HG02840 (cell line): ENCODE measurements around the gene PGA4.
"Not testable (repeated sequence)": the region's sequence is repeated elsewhere in the genome, so short reads cannot be mapped to it uniquely, and the experiment has no call there.

ENCODE experiments used
- ATAC-seq: cut with Tn5 transposase; IDR thresholded peaks from one replicate; pipeline ENCODE4 v1.9.1; 2021; ENCODE audit warnings: mild to moderate bottlenecking, moderate library complexity, moderate number of reproducible peaks; ENCODE audit not compliant: unreplicated experiment, low FRiP score

Gene PGA4

DNA sequence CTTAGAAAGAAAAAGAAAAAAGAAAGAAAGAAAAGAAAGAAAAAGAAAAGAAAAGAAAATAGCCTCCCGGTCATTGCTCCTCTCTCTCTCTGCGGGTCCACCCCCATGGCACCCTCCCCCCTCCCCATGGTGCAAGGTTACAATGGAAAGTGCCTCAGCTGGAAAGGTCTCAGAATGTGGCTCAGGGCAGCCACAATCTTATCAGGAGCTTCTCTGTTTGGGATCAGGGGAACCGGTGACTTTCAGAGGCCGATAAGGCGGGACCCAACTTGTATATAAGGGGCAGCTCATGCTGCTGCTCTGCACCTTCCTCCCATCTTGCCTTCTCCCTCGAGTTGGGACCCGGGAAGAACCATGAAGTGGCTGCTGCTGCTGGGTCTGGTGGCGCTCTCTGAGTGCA lies at the start of gene PGA4:
Gene PGA4 (plus strand): TSS at position 301 of the 400 bp plus-strand sequence. CDS start 54 bp downstream, at position 355.
- not testable (repeated sequence) for ATAC-seq

DNA sequence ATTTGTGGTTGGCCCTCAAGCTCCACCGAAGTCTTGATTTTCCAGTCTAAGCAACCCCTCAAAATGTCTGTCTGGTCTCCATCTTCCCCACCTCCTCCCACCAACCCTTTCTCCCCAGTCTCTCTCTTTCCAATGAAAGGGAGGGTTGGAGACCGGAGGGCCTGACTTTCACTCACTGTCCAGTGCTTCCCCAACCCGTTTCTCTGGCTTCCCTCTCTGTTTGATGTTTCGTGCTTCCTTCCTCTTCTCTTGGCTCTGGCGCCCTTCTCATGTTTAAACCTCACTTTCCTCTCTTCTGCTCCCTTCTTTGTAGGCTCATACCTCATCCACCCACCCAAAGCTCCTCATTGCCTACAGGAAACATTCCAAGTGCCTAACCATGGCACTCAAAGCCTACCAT lies 49.8 kb upstream of the PGA4 start:
- no peak for ATAC-seq

DNA sequence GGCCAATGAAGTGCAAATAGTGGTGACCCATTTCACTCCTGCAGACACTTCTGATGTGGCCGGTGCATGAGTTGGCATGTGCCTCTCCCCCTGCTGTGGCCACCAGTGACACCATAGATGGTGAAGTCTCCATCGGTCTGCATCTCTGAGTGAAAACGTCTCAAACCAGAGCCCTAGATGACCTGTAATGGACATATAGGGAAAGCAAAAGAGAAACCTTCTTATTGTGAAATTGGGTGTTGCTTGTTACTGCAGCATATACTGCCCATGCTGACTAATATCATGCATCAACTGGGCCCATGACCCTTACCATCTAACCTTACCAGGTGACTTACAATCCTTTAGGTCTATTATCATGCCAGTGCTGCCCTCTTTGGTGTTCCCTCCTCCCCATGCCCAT lies 49.3 kb upstream of the PGA4 start:
- no peak for ATAC-seq

DNA sequence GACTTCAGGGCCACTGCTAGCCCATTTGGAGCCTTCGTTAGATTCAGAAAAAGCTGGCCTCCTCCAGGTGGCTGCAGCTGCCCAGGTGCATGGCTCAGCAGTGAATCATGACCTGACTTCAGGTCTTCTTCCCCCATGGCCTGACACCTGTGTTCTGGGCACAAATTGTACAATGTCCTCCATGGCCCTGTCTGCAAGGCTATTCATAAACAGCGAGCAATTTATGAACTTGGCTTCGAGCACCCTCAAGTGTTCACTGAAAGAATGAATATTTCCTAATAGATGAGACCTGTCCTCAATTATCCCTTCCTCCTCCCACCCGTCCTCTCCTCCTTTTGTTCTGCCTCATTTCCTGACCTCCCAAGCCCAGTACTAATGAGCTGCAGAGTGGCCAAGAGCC lies 48.7 kb upstream of the PGA4 start:
- no peak for ATAC-seq

DNA sequence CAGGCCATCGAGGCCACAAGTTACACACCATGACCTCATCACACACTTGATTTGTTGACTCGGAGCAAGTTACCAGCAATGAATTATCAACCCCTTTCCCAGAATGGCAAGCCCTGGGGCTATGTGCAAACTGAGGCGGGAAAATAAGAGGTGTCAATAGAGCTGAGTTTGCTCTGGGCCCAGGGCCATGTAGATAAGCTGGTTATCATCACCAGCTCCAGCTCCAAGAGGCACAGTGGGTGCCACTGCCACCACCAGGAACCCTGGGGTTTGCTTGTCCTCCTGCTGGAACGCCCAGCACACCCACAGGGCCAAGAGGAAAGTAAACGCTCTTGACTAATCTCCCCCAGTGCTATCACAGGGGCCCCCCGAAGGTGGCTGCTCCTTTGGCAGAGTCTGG lies 47.9 kb upstream of the PGA4 start:
- ATAC-seq, result no peak

DNA sequence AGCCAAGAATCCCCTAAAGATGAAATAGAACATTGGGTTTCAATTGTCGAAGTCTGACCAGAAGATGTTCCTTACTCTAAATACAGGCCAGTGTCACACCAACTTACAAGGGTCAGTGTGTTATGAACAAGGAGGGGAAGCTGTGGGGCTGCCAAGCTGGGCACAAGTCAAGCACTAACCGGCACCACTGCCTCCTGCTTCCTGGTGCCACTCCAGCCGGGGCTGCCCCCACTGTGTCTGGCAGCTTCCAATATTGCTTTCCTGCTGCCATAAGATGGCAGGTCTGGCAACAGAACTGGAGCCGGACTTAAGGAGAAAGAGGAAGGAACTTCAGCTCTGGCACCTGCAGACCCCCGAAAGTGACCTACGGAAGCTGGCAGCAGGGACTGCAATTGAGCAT lies 47.2 kb upstream of the PGA4 start:
- ATAC-seq, result no peak

DNA sequence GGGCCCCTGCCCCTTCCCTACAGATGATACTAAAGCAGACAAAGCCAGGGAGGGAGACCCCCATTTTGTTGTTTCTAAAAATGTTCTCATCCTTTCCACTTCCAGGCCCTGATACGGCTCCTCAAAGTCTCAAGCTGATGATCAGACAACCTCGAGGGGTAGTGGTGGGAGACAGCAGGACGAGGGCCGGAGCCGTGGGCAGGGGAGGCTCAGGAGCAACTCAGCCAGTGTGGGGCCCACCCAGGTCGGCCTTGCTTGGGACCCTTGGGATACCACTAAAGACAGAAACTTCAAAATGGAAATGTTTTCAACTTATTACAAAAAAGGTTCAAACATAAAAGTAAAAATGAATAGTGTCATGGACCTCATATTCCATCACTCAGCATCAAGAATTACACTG lies 45.7 kb upstream of the PGA4 start:
- ATAC-seq, result no peak

DNA sequence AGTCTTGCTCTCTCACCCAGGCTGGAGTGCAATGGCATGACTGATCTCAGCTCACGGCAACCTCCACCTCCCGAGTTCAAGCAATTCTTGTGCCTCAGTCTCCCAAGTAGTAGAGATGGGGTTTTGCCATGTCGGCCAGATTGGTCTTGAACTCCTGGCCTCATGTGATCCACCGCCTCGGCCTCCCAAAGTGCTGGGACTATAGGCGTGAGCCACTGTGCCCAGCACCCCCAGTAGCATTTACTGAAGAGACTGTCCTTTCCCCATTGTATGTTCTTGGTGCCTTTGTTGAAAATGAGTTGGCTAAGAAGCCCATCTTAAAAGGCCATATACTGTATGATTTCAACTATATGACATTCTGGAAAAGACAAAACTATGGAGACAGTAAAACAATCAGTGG lies 41.9 kb upstream of the PGA4 start:
- ATAC-seq, result not testable (repeated sequence)

DNA sequence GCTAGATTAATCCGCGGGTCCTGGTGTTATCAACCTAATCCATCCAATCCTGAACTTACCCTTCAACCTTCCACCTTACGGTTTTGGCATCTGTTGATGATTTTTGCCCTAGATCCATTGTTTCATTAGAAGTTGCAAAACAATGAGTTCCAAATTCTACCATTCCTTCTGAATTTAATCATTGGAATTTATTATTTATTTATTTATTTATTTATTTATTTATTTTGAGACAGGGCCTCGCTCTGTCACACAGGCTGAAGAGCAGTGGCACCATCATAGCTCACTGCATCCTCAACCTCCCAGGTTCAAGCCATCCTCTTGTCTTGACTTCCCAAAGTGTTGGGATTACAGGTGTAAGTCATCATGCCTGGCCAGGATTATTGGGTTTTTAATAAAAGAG lies 40.7 kb upstream of the PGA4 start:
- no peak for ATAC-seq

DNA sequence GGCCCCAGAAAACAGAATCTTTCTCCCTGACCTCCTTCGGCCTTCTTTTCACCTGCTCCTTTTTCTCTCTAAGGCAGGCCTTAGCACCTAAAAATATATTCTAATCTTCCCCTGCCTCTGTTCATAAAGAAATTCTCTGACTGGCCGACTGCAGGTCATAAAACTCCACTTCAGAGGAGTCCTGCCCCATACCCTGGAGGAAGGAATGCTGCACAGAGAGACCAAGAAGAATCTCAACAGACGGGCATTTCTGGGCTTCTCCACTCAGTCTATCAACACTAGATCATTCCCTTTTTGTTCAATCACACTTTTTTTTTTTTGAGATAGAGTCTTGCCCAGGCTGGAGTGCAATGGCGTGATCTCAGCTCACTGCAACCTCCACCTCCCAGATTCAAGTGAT lies 38.5 kb upstream of the PGA4 start:
- ATAC-seq, result no peak

DNA sequence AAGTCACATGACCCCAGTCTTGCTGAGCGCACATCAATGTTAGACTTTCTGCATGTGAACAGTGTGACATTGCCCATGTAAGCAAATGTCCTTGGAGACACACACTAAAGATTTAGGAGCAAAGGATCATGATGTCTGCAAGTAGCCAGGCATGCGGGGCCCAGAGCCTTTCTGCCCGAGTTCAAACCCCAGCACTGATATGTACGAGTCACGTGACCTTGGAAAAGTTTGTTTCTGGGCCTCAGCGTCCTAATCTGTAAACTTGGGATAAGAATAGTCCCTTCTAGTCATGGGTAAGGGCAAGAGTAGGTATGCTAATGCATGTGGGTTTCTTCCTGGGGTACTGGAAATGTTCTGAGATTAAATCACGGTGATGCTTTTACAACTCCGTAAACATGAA lies 35.6 kb upstream of the PGA4 start:
- no peak for ATAC-seq

DNA sequence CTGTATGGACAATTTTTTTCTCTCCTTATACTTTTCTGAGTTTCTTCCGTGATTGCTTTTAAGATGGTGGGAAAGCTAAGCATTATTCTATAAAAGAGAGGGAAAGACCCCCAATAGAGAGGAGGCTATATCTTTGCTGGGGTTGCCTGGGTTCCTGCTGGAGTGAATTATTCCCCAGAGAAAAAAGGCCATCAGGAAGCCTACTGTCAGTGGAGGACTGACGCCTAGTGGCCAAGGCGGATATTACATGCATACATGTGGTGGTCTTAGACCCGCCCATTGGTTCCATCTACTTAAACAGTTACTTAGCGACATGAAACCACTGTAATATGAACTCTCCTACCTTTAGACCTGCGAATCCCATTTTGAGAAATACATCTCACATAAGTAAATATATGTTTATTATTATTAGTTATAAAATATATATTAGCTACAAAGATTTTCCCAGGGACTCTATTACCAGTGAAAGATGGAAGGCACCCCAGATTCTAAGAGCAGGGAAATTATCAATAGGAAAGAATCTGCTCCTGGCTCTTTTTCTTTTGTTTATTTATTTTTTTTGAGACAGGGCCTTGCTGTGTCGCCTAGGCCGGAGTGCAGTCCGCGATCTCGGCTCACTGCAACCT lies 34.5 kb upstream of the PGA4 start:
- ATAC-seq, result no peak

DNA sequence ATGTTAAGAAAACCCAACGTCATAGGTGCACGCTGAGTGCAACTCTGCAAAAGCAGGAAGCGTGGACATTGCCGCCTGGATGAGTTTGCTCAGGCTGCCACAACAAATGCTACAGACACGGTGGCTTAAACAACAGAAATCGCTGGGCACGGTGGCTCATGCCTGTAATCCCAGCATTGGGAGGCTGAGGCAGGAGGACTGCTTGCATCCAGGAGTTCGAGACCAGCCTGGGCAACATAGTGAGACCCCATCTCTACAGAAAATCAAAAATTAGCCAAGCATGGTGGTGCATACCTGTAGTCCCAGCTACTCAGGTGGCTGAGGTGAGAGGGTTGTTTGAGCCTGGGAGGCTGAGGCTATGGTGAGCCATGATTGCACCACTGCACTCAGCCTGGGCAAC lies 32.2 kb upstream of the PGA4 start:
- no peak for ATAC-seq

DNA sequence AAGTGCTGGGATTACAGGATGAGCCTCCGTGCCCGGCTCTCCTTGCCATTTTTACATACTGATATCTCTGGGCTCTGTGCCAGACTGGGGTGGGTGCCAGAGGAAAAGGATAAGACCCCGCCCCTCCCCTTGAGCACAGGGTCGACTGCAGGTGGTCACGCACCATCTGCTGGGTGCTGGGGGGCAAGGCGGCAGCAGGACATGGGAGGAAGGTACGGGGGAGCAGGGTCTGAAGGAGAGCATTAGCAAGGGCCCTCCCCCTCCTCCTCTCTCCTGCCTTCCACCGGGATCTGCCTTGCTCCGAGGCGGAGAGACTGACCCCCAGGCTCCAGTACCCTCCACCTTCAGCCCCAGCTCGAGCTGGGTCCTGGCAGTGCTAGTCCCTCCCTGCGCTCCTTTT lies 28.6 kb upstream of the PGA4 start:
- no peak for ATAC-seq

DNA sequence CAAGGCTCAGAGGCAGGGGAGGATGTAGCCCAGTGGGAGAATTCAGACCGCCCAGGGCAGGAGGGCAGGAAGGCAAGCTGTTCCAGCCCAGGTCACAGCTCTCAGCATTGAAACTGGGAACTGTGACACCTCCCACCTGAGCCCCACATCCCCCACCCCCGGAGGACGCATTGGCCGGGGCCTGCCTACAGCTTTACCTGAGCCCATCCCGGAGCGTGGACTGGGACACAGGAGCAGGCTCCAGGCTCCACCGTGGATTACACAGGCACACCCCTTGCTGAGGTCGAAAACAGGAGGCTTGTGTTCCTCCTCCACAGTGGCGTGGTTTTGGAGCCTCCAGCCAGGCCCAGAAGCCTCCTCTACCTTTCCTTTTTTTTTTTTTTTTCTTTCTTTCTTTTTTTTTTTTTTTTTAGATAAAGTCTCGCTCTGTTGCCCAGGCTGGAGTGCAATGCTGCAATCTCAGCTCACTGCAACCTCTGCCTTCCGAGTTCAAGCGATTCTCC lies 27.9 kb upstream of the PGA4 start:
- no peak for ATAC-seq

DNA sequence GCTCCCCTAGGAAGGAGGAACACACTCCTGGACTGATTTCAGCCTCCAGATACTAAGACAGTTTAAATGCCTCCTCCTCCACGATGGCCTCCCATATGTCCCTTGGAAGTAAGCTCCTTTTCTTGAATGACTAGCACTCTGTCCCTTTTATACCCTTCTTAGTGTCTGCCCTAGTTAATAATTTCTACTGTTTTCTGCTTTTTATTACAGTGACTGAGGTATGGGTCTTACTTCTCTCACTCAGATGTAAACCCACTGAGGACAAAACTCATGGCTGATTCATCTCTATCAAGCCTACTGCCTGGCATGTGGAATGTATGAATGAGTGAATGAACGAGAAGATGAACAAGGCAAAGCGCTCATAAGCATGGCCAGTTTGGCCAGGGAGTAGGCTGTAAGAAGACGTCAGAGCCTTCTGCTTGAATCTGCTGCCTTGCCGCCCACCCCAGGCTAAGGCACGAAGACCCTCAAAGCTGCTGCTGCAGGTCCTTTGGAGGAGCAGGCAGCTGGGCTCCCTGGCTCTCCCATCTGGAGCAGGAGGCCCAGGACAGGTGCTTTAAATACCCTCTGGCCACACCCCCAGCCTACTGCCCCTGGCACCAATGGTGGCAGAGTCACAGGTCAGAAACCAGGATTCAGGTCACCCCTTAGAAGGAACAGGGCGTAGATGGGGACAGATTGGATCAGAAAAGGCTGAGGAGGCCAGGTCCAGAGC lies 27.0 kb upstream of the PGA4 start:
- ATAC-seq, result no peak

DNA sequence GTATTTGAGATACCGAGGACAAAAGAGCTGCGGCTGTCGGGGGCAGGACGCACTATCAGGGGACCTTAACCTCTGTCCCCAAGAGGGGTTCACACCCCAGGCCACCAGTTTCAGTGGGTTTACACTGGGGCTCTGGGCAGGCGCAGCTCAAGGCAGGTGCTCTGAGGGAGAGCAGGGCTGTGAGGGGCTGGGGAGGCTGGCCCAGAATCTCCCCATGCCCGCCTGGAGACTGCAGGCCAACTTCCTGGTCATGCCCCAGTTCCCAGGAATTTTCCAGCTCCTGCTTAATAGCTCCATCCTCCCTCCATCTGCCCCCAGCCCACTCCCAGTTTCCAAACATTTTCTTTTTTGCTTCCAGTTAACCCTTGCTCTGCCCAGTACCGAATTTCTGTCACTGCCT lies 26.4 kb upstream of the PGA4 start:
- ATAC-seq, result no peak

DNA sequence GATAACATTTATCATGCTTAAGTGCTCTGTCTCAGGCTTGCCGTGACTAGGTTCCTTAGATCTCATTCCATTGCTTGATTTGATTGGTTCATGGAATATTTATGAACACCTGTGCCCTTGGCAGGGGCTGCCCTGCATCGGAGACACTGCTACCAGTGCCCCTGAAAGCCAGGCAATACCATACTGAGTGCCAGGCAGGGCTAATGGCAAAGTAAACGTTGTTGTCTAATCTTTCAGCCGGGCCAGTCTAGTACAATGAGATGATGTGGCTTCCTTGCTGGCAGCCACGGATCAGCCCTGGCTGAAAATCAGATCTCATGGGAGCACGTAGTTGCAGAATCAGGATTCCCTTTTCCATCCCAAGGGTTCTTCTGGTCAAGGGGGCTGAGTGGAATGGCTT lies 23.8 kb upstream of the PGA4 start:
- no peak for ATAC-seq

DNA sequence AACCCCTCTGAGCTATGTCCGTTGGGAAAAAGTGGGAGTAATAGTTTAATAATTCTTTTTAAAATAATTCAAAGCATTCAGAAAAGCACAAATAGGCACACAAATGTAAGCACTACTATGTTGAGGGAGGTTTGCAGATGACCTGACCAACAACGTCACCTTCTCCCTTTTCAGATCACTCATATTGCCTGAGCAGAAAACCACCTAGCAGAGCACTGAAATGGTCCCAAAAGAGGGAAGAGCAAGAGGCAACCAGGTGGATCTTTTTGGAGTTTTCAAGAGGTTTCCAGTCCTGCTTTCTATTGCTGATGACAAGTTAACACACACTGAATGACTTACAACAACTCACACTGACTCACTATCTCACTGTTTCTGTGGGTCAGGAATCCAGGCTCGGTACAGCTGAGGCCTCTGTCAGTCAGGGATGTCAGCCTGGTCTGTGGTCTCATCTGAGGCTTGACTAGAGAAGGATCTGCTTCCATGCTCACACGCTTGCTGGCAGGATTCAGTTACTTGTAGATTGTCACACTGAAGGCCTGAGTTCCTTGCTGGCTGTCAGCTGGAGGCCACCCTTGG lies 23.1 kb upstream of the PGA4 start:
- no peak for ATAC-seq

DNA sequence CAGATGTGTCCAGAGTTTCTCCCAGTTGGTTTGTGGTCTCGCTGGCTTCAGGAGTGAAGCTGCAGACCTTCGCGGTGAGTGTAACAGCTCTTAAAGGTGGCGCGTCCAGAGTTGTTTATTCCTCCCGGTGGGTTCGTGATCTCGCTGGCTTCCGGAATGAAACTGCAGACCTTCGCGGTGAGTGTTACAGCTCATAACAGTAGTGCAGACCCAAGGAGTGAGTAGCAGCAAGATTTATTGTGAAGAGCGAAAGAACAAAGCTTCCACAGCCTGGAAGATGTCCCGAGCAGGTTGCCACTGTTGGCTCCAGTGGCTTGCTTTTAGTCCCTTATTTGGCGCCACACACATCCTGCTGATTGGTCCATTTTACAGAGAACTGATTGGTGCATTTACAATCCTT lies 20.7 kb upstream of the PGA4 start:
- ATAC-seq, result no peak

DNA sequence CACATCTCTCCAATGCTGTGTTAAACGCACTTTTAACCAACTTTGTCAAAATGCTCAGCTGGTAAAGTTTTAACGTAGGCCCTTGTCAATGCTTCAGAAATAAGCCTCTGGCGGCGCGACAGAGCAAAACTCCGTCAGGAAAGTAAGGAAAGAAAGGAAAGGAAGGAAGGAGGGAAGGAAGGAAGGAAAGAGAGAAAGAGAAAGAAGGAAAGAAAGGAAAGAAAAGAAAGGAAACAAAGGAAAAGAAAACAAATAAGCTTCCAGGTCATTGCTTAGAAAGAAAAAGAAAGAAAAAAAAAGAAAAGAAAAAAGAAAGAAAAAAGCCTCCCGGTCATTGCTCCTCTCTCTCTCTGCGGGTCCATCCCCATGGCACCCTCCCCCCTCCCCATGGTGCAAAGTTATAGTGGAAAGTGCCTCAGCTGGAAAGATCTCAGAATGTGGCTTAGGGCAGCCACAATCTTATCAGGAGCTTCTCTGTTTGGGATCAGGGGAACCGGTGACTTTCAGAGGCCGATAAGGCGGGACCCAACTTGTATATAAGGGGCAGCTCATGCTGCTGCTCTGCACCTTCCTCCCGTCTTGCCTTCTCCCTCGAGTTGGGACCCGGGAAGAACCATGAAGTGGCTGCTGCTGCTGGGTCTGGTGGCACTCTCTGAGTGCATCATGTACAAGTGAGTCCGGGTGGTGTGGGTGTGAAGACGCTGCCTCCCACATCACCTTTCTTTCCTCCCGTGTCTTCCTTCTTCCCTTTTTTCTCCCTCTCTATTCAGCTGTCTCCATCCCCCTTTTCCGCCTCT lies 19.0 kb upstream of the PGA4 start, which contains the start of gene PGA3:
Gene PGA3 (plus strand): TSS at position 566 of the 797 bp plus-strand sequence. CDS start 50 bp downstream, at position 616.
- not testable (repeated sequence) for ATAC-seq
